Endothelial cell (in vitro differentiated cells): ENCODE results near the gene SLC25A33. TPM values are rescaled to one million over a fixed set of nuclear protein-coding genes. Genes with fewer than 3 reads are reported as not detected.

ENCODE experiments used
- DNase-seq: peaks from one replicate; pipeline ENCODE4 v3.0.0; 2021; ENCODE audit warnings: low spot score
- H3K27ac Mint-ChIP-seq: one replicate; pipeline ENCODE4 v1.8.0; 2021; ENCODE audit warnings: mixed read lengths, inconsistent platforms; ENCODE audit not compliant: unreplicated experiment
- H3K27me3 Mint-ChIP-seq: one replicate; pipeline ENCODE4 v1.8.0; 2021; ENCODE audit warnings: mild to moderate bottlenecking, moderate library complexity, mixed read lengths, inconsistent platforms; ENCODE audit not compliant: unreplicated experiment
- H3K36me3 Mint-ChIP-seq: one replicate; pipeline ENCODE4 v1.8.0; 2021; ENCODE audit warnings: mild to moderate bottlenecking, low read depth, mixed read lengths, inconsistent platforms; ENCODE audit not compliant: unreplicated experiment
- H3K4me1 Mint-ChIP-seq: one replicate; pipeline ENCODE4 v1.8.0; 2021; ENCODE audit warnings: mild to moderate bottlenecking, mixed read lengths, inconsistent platforms; ENCODE audit not compliant: unreplicated experiment
- H3K4me3 Mint-ChIP-seq: one replicate; pipeline ENCODE4 v1.8.0; 2021; ENCODE audit warnings: mild to moderate bottlenecking, mixed read lengths, inconsistent platforms; ENCODE audit not compliant: unreplicated experiment
- H3K9me3 Mint-ChIP-seq: one replicate; pipeline ENCODE4 v1.8.0; 2021; ENCODE audit warnings: mixed read lengths, inconsistent platforms; ENCODE audit not compliant: unreplicated experiment
- total RNA-seq: library from RNA; stranded (reverse); fragmentation: NEBNext Ultra II Directional; extraction: Animal tissue kit (Norgen Biotek cat#: 25700); gene quantifications from one replicate; pipeline ENCODE4 v1.2.1, GENCODE V29; 2021; ENCODE audit not compliant: unreplicated experiment
- TF ChIP-seq, protein P1 (sequence below): fragments of 200-600 bp; sonication (generic); IDR thresholded peaks from one replicate; pipeline ENCODE4 v1.5.0; 2021; ENCODE audit warnings: antibody characterized with exemption; ENCODE audit not compliant: unreplicated experiment

The SLC25A33 gene
- total RNA-seq, 1 donor from 2014 or later, result 4.2 TPM

DNA sequence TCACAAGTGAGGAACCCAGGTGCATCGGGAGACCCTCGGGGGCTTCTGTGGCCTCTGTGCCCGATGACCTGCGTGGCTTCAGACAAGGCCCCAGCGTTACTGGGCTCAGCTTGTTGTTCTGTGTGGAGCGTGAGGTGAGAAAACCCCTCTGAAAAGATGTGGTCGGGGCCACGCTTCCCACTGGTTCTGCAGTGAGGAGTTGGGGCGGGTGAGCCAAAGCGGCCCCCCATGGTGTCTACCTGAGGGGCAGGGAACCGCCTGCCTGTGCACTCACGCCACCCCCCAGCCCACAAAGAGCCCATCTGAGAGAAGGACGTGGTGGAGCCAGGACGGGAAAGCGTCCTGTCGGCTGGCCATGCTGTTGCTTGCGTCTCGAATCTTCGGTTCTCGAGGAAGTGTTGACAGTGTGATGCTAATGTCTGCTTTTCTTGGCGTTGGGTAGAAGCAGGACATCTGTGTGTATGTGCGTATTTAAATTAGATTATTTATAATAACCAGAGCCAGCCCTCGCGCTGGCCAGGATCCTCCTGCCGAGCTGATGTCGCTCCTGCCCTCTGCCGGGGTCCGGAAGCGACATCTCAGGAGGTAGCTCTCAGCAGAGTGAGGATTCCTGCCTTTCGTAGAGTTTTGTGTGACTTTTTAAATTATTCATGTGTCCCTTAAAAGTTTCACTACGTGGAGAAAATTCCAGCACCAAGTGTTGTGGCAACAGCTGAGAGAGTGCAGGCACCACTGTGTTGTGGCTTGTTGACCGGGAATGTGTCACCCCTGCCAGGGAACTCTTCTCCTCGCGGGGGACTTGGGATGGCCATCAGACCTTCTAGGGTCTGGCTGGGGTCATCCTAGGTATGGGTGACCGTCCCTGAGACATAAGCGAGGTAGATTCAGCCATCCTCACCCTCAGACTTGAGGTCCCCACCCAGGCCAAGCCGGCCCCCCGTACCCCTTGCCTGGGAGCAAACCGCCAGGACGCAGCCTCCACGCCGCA, 64.8 kb downstream of the SLC25A33 start:
- no peak overlapping the region for H3K4me3 Mint-ChIP-seq
- H3K27ac Mint-ChIP-seq, result no peak overlapping the region

DNA sequence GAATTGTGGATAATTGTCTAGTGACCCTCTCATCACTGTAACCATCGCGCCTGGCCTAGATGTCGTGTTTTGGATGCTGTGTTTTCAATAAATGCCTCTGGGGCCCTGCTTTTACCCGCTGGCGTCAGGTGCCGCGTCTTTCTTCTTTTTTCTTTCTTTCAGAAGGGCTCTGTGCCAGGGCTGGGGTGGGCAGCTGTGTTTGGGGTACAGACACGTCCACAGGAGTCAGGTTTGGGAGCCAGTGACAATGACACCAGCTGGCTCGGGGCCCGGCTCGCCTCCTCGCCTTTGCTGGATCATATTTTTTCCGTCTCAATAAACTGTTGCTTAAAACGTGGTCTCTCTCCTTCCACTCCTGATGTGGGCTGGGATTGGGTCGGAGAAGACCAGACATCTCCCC, 65.6 kb downstream of the SLC25A33 start:
- H3K9me3 Mint-ChIP-seq, result no peaks in the 10 kb centered on the region
- peaks cover 5% of the 10 kb centered on the region for H3K27me3 Mint-ChIP-seq
- H3K4me1 Mint-ChIP-seq, result no peaks in the 10 kb centered on the region
- peaks cover 4% of the 10 kb centered on the region for H3K36me3 Mint-ChIP-seq
- H3K4me3 Mint-ChIP-seq, result no peak overlapping the region
- TF ChIP-seq, protein P1, sequence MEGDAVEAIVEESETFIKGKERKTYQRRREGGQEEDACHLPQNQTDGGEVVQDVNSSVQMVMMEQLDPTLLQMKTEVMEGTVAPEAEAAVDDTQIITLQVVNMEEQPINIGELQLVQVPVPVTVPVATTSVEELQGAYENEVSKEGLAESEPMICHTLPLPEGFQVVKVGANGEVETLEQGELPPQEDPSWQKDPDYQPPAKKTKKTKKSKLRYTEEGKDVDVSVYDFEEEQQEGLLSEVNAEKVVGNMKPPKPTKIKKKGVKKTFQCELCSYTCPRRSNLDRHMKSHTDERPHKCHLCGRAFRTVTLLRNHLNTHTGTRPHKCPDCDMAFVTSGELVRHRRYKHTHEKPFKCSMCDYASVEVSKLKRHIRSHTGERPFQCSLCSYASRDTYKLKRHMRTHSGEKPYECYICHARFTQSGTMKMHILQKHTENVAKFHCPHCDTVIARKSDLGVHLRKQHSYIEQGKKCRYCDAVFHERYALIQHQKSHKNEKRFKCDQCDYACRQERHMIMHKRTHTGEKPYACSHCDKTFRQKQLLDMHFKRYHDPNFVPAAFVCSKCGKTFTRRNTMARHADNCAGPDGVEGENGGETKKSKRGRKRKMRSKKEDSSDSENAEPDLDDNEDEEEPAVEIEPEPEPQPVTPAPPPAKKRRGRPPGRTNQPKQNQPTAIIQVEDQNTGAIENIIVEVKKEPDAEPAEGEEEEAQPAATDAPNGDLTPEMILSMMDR, result no peak
- no peak overlapping the region for H3K27ac Mint-ChIP-seq
- DNase-seq, result no peak

More for the DNA sequence above, 64.8 kb downstream of the SLC25A33 start:
- Mint-ChIP-seq H3K9me3 (no peaks in the 10 kb centered on the region), H3K36me3 (peaks cover 4% of the 10 kb centered on the region), H3K27me3 (peaks cover 5% of the 10 kb centered on the region), H3K4me1 (no peaks in the 10 kb centered on the region)
- TF ChIP-seq, protein P1, result no peak
- DNase-seq, result no peak

DNA sequence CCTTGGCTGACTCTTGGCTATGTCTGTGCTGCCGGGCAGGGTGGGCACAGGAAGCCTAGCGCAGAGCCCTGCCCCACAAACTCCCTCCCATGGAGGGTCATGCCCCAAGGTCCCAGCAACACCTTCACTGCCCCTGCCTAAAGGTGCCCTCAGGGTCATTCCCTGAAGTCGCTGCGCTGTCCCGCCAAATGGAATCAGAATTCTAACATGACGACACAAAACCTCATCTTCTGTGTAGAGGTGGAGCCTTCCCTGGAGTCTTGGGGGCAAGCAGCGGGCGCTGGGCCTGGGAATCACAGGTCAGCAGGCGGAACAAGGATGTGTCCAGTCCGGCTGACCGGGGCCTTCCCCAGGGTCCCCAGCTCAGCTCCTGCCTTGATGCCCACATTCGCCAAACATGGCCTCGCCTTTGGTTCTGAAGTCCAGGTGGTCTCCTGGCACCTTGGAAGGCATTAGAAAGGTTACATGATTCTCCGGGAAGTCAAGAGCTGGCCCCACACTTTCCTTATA, 66.7 kb downstream of the SLC25A33 start:
- H3K27ac Mint-ChIP-seq, result no peak overlapping the region

DNA sequence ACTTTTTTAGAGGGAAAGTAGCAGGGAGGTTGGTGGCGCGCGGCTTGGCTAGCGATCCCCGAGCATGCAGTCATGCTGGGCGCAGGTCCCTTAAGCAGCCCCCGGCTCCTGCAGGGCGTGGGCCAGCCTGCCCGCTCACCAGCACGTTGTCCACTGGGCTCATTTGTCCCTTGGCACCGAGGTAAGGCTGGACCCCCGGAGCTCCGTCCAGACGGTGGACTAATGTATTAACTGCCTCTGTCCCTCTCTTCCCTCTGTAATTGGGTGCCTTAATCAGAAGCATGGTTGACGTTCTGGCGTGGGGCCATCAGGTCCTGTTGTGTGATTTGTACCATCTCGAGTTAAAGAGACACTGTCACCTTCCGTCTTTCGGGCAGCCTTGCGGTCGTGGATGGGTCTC, 67.2 kb downstream of the SLC25A33 start:
- peaks cover 5% of the 10 kb centered on the region for H3K27me3 Mint-ChIP-seq
- DNase-seq, result no peak
- H3K4me3 Mint-ChIP-seq, result no peak overlapping the region
- TF ChIP-seq, protein P1, result no peak
- H3K36me3 Mint-ChIP-seq, result peaks cover 4% of the 10 kb centered on the region
- no peak overlapping the region for H3K27ac Mint-ChIP-seq
- H3K4me1 Mint-ChIP-seq, result no peaks in the 10 kb centered on the region
- no peaks in the 10 kb centered on the region for H3K9me3 Mint-ChIP-seq

More for the DNA sequence above, 66.7 kb downstream of the SLC25A33 start:
- DNase-seq, result no peak
- Mint-ChIP-seq H3K9me3 (no peaks in the 10 kb centered on the region), H3K4me3 (no peak overlapping the region), H3K27me3 (peaks cover 5% of the 10 kb centered on the region), H3K4me1 (no peaks in the 10 kb centered on the region), H3K36me3 (peaks cover 4% of the 10 kb centered on the region)
- TF ChIP-seq, protein P1, result no peak

DNA sequence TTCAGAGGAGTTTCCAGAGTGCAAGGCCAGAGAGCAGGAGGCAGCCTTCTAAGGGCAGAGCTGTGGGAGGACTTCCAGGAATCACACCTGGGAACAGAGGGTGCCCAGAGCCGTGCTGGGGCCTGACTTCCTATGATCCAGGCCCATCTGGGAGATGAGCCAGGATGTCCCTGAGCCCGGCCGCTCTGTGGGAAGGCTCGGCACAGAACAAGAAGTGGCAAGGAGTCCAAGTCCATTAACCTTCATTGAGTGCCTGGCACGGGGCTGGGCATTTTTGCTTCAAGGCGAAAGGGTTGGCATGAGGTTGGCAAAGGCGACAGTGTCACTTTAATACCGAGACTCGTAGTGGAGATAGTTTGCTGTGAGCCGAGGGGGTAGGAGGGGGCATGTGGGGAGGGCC, 67.7 kb downstream of the SLC25A33 start:
- H3K27ac Mint-ChIP-seq, result no peak overlapping the region

More for the DNA sequence above, 67.7 kb downstream of the SLC25A33 start:
- H3K4me1 Mint-ChIP-seq, result no peaks in the 10 kb centered on the region
- H3K4me3 Mint-ChIP-seq, result no peak overlapping the region
- peaks cover 4% of the 10 kb centered on the region for H3K36me3 Mint-ChIP-seq
- no peaks in the 10 kb centered on the region for H3K9me3 Mint-ChIP-seq
- TF ChIP-seq, protein P1, result no peak
- no peak for DNase-seq
- H3K27me3 Mint-ChIP-seq, result peaks cover 5% of the 10 kb centered on the region
